ENCODE results near the gene MTG1.
A peak's percentile ranks its signal among the peaks of the same experiment; 100 is the strongest.
"Not testable (repeated sequence)": the region's sequence is repeated elsewhere in the genome, so short reads cannot be mapped to it uniquely, and the experiment has no call there.

MTG1 gene

GRCh38 chr10:133373174-133374090, 20.5 kb upstream of the MTG1 start, which contains the start of gene ECHS1:
TSS of gene ECHS1 (minus strand) at chr10:133373354. CDS start at chr10:133373333, 21 bp downstream.
- TF ChIP-seq CTCF (IDR thresholded peaks at IDR 0.05; ENCODE audit: low read length, missing control alignments) = no peak
- peak within 1 kb of the TSS; percentile 80 for H3K4me3 ChIP-seq (replicated peaks; ENCODE audit: low read depth, low read length)
- peak; percentile 90 for DNase-seq (ENCODE audit: low read depth)

GRCh38 chr10:133375357-133376115, 18.4 kb upstream of the MTG1 start:
- TF ChIP-seq CTCF (IDR thresholded peaks at IDR 0.05; ENCODE audit: low read length, missing control alignments) = no peak
- no peak overlapping the region for H3K4me3 ChIP-seq (replicated peaks; ENCODE audit: low read depth, low read length)
- DNase-seq (ENCODE audit: low read depth) = no peak

GRCh38 chr10:133376183-133376582, 17.8 kb upstream of the MTG1 start:
- not testable (repeated sequence) for DNase-seq (ENCODE audit: low read depth); H3K4me3 ChIP-seq (replicated peaks; ENCODE audit: low read depth, low read length)

GRCh38 chr10:133377025-133377817, 16.7 kb upstream of the MTG1 start:
- H3K4me3 ChIP-seq (replicated peaks; ENCODE audit: low read depth, low read length) = no peak overlapping the region
- no peak for DNase-seq (ENCODE audit: low read depth)
- no peak for TF ChIP-seq CTCF (IDR thresholded peaks at IDR 0.05; ENCODE audit: low read length, missing control alignments)

- peak overlapping the region; percentile 67 for H3K4me3 ChIP-seq (replicated peaks; ENCODE audit: low read depth, low read length)
- TF ChIP-seq CTCF (IDR thresholded peaks at IDR 0.05; ENCODE audit: low read length, missing control alignments) = no peak
- DNase-seq (ENCODE audit: low read depth) = no peak
These were observed 16.1 kb upstream of the MTG1 start for GRCh38 chr10:133377818-133378250.

- H3K4me3 ChIP-seq (replicated peaks; ENCODE audit: low read depth, low read length) = peak overlapping the region; percentile 67
- DNase-seq (ENCODE audit: low read depth) = peak; percentile 41
- no peak for TF ChIP-seq CTCF (IDR thresholded peaks at IDR 0.05; ENCODE audit: low read length, missing control alignments)
These were observed 15.5 kb upstream of the MTG1 start for GRCh38 chr10:133378251-133379096.

Data from fibroblast of pulmonary artery (primary cell).